IMR-90 (cell line): ENCODE data around the gene WDR3.

Source experiments
- CTCF ChIP-seq: conservative IDR thresholded peaks from 2 replicates; pipeline ENCODE4 v1.5.1; 2012; ENCODE audit warnings: mild to moderate bottlenecking, low read depth, low read length, improper control_type of control experiment
- POLR2A ChIP-seq: IDR thresholded peaks from 2 replicates; pipeline ENCODE4 v1.6.1; 2012; ENCODE audit warnings: mild to moderate bottlenecking, low read depth, low read length
- RCOR1 ChIP-seq: IDR thresholded peaks from 2 replicates; pipeline ENCODE4 v1.6.1; 2012; ENCODE audit warnings: mild to moderate bottlenecking, low read length, improper control_type of control experiment; ENCODE audit not compliant: insufficient replicate concordance

DNA sequence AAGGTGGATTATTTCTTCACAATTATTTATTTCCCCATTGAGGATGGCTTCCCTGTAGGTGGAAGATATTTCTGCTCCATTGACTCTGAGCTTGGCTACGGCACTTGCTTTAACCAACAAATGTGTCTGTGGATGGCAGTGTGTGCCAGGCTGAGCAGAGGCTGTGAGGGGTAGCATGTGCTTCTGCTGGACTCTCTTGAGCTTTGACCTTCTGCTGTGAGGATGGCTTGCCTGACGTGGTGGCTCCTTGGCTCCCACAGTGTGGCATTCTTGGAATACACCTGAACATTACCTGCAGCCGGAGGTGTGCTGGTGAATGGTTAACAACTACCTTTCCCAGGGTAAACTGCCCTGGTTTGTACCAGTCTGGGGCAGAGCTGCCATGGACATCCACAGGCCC, 46.8 kb downstream of the WDR3 start:
- TF ChIP-seq POLR2A (no peak), CTCF (no peak), RCOR1 (no peak)
